SK-N-SH (cell line): ENCODE results near the gene TPSG1. TPM values are rescaled to one million over a fixed set of nuclear protein-coding genes. Genes with fewer than 3 reads are reported as not detected.
"Not testable (repeated sequence)": the region's sequence is repeated elsewhere in the genome, so short reads cannot be mapped to it uniquely, and the experiment has no call there.

ENCODE experiments used
- CTCF ChIA-PET: fragments of 300-600, 350-600 bp; formaldehyde crosslinking; extraction: SDS; loops from one replicate; lab custom pipeline; 2021; lab: Yijun Ruan, JAX
- POLR2A ChIA-PET: fragments of 350-600 bp; sonication (Branson Sonifier 250); formaldehyde crosslinking; extraction: SDS; loops from one replicate; lab custom pipeline; 2020; ENCODE audit warnings: antibody characterized with exemption, inconsistent platforms; lab: Yijun Ruan, JAX
- DNase-seq: peaks from one replicate; pipeline ENCODE4 v3.0.0; 2012
- H2AFZ ChIP-seq: fragments of 200-600 bp; sonication (generic); 2 replicates; pipeline ENCODE4 v1.8.1; 2016; ENCODE audit warnings: antibody characterized with exemption, mild to moderate bottlenecking, low read depth
- H3F3A ChIP-seq: fragments of 200-600 bp; sonication (generic); replicated peaks from 2 replicates; pipeline ENCODE3; 2016; ENCODE audit warnings: antibody characterized with exemption, mild to moderate bottlenecking; ENCODE audit not compliant: insufficient read depth
- H3K27ac ChIP-seq, 2 experiments: fragments of 200-500 bp in 1 of 2; fragments of 200-600 bp in 1 of 2; sonication (Bioruptor generic) in 1 of 2; sonication (generic), shearing (Covaris generic) in 1 of 2; 2 replicates each; pipeline versions ENCODE4 v1.5.1 to v1.6.1; 2014 to 2016; ENCODE audit warnings: low read depth in 2 of 2, inconsistent platforms in 1 of 2, low read length in 1 of 2, mild to moderate bottlenecking in 1 of 2, mixed read lengths in 1 of 2
- H3K27me3 ChIP-seq: fragments of 200-600 bp; sonication (generic), shearing (Covaris generic); 2 replicates; pipeline ENCODE4 v1.6.1; 2016; ENCODE audit warnings: mixed run types; ENCODE audit not compliant: insufficient read depth
- H3K36me3 ChIP-seq, 2 experiments: fragments of 200-500 bp in 1 of 2; fragments of 200-600 bp in 1 of 2; sonication (Bioruptor generic) in 1 of 2; sonication (generic) in 1 of 2; replicated peaks in 1 of 2; 2 replicates each; pipeline versions ENCODE3 to v1.5.1; 2014 to 2016; ENCODE audit warnings: low read length in 1 of 2, mild to moderate bottlenecking in 1 of 2; ENCODE audit not compliant: insufficient read depth in 2 of 2, control insufficient read depth in 1 of 2
- H3K4me1 ChIP-seq, 2 experiments: fragments of 200-500 bp in 1 of 2; fragments of 200-600 bp in 1 of 2; sonication (Bioruptor generic) in 1 of 2; sonication (generic), shearing (Covaris generic) in 1 of 2; 2 replicates each; pipeline versions ENCODE4 v1.5.1 to v1.6.1; 2014 to 2016; ENCODE audit warnings: low read depth in 1 of 2, low read length in 1 of 2, mixed run types in 1 of 2; ENCODE audit not compliant: insufficient read depth in 2 of 2, control insufficient read depth in 1 of 2
- H3K4me2 ChIP-seq: fragments of 200-600 bp; sonication (generic), shearing (Covaris generic); 2 replicates; pipeline ENCODE4 v1.6.1; 2017; ENCODE audit warnings: mixed run types
- H3K4me3 ChIP-seq, 2 experiments: fragments of 200-500 bp in 1 of 2; fragments of 200-600 bp in 1 of 2; sonication (Bioruptor generic) in 1 of 2; sonication (generic), shearing (Covaris generic) in 1 of 2; 2 replicates each; pipeline versions ENCODE4 v1.5.1 to v1.8.1; 2014 to 2016; ENCODE audit warnings: low read depth in 2 of 2, inconsistent platforms in 1 of 2, low read length in 1 of 2, mild to moderate bottlenecking in 1 of 2, mixed read lengths in 1 of 2, moderate library complexity in 1 of 2
- H3K79me2 ChIP-seq: fragments of 200-600 bp; sonication (generic); 2 replicates; pipeline ENCODE4 v1.8.1; 2017; ENCODE audit warnings: mild to moderate bottlenecking; ENCODE audit not compliant: insufficient read depth
- H3K9ac ChIP-seq: fragments of 200-600 bp; sonication (generic); 2 replicates; pipeline ENCODE4 v1.6.1; 2017; ENCODE audit warnings: mixed run types
- H3K9me2 ChIP-seq: fragments of 200-600 bp; sonication (generic); 2 replicates; pipeline ENCODE4 v1.6.1; 2017; ENCODE audit warnings: mixed run types
- H3K9me3 ChIP-seq: fragments of 200-600 bp; sonication (generic); 2 replicates; pipeline ENCODE4 v1.6.1; 2017; ENCODE audit warnings: mixed run types, mild to moderate bottlenecking, moderate library complexity
- H4K20me1 ChIP-seq: fragments of 200-600 bp; sonication (generic); 2 replicates; pipeline ENCODE4 v1.6.1; 2017; ENCODE audit warnings: mild to moderate bottlenecking, mixed run types; ENCODE audit not compliant: insufficient read depth
- WGBS: methylation state at CpG from one replicate; pipeline ENCODE4 v1.1.6; 2017; ENCODE audit warnings: low lambda C conversion rate; 5-methylcytosine and 5-hydroxymethylcytosine counted together
- polyA plus RNA-seq, 3 experiments: library from polyadenylated mRNA; depleted of rRNA; stranded (reverse); fragments of >200 nt; gene quantifications; 2 replicates each; pipeline ENCODE4 v1.2.3, GENCODE V29; 2012

TPSG1 gene
- polyA plus RNA-seq, 1 of the 3 experiments (the other 2 are of a cell fraction): not detected

DNA sequence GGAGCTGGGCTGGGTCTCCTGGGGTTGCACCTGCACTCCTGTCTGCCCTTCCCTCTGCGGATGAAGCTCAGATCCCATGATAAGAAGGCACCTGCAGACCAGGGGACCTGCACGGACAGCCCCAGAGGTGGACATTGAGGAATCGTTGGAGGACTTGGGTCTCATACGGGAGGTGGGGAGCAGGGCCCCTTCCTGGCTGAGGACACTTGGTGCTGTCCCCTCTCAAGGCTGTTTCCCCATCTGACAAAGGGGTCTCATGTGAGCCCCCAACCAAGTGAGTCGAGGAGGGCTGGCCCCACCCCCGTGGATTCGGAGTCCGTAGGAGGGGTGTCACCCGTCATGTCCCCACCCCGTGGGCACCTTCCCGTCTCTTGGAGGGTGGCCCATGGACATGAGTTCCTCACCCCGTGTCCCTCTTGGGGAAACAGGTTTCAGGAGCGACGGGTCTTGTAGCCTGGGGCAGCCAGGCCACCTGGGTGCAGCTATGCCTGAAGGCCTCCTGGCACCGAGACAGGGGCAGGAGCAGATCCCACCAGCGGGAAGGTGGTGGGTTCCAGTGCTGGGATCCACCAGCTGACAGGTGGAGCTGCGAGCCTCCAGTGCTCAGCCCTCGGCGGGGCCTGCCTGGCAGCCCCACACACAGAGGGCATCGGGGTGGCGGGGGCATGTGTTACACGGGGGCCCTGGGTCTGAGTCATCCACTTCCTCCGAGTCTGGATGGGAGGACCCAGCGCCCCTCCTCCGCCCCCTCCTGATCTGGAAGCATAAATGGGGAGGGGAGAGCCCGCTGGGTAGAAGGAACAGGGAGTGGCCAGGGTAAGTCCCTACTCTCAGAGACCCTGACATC lies 30.4 kb upstream of the TPSG1 start, which contains the start of gene TPSD1:
TSS of gene TPSD1 (plus strand) at position 794 of the 847 bp plus-strand sequence. CDS start 212 bp downstream, outside the sequence.
- H3K9me3 ChIP-seq, H2AFZ ChIP-seq, DNase-seq, POLR2A ChIA-PET, H3K9ac ChIP-seq, H3K4me3 ChIP-seq, CTCF ChIA-PET, H3K4me1 ChIP-seq, H3K36me3 ChIP-seq, H3K9me2 ChIP-seq, H3K79me2 ChIP-seq, H3F3A ChIP-seq, H4K20me1 ChIP-seq, H3K4me2 ChIP-seq, H3K27ac ChIP-seq: not testable (repeated sequence)
- H3K27me3 ChIP-seq: peaks cover 37% of the 10 kb centered on the region
- WGBS: 4% methylated on average over 14 of the region's 26 CpGs

DNA sequence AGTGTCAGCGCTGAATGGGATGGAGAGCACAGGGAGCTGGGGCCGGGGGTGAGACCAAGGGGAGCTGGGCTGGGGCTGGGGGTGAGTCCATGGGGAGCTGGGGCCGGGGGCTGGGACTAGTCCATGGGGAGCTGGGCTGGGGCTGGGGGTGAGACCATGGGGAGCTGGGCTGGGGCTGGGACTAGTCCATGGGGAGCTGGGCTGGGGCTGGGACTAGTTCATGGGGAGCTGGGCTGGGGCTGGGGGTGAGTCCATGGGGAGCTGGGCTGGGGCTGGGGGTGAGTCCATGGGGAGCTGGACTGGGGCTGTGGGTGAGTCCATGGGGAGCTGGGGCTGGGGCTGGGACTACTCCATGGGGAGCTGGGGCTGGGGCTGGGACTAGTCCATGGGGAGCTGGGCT lies 29.8 kb upstream of the TPSG1 start:
- H3K9ac ChIP-seq, H2AFZ ChIP-seq, H4K20me1 ChIP-seq, CTCF ChIA-PET, H3K9me2 ChIP-seq, H3K4me2 ChIP-seq, H3K79me2 ChIP-seq, H3K4me1 ChIP-seq, POLR2A ChIA-PET, H3K36me3 ChIP-seq, H3K27ac ChIP-seq, H3F3A ChIP-seq, DNase-seq, H3K4me3 ChIP-seq, H3K9me3 ChIP-seq: not testable (repeated sequence)
- peaks cover 31% of the 10 kb centered on the region for H3K27me3 ChIP-seq
- WGBS: 48% methylated on average over 3 of the region's 3 CpGs

GRCh38 chr16:1253701-1254364 lies 28.8 kb upstream of the TPSG1 start:
- H3K36me3 ChIP-seq, H4K20me1 ChIP-seq, H2AFZ ChIP-seq, DNase-seq, H3K27ac ChIP-seq, H3K4me1 ChIP-seq, H3K9me2 ChIP-seq, H3F3A ChIP-seq, H3K4me2 ChIP-seq, H3K79me2 ChIP-seq, H3K9ac ChIP-seq, H3K9me3 ChIP-seq, POLR2A ChIA-PET, CTCF ChIA-PET, H3K4me3 ChIP-seq: not testable (repeated sequence)
- WGBS: no CpG with 5 or more reads among the region's 47 CpGs
- H3K27me3 ChIP-seq: peaks cover 22% of the 10 kb centered on the region

DNA sequence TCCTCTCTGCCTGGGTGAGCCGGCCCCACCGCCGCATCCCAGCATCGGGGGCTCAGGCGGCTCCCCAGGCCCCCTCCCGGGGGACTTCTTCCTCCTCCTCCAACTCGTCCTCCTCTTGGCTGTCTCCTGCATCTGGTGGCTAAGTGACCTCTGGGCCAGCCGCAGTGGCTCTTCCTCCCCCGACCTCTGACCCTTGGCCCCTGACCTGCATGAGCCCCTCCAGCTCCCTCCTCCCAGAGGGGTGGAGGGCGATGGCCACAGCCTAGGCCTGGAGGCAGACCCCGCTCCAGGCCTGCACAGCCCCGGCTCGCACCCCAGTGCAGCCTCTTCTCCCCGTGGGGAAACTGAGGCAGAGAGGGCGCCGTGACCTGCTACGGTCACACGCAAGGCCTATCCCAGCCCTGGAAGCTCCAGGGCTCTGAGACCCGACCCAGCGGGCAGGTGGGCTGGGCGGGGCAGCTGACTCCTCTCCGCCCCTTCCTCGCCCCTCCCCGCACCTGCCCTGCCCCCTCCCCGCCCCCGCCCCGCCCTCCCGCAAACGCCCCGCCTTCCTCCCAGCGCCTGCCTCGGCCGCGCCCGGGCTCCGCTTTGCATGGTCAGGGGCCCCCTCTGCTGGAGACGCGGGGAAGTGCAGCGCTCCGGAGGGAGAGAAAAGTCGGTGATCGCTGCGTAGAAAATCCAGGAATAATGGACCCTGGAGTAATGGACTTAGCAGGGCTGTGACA lies 24.1 kb upstream of the TPSG1 start:
- WGBS: no CpG with 5 or more reads among the region's 43 CpGs
- H3K27ac ChIP-seq, POLR2A ChIA-PET, H3K4me3 ChIP-seq, H4K20me1 ChIP-seq, CTCF ChIA-PET, H3K36me3 ChIP-seq, H3K9me3 ChIP-seq, H3K79me2 ChIP-seq, DNase-seq, H2AFZ ChIP-seq, H3K4me2 ChIP-seq, H3K9ac ChIP-seq, H3K9me2 ChIP-seq, H3K4me1 ChIP-seq: not testable (repeated sequence)
- peaks cover 11% of the 10 kb centered on the region for H3F3A ChIP-seq
- peaks cover 40% of the 10 kb centered on the region; the same call in 1 of the 2 replicates for H3K27me3 ChIP-seq

- H3K9me2 ChIP-seq, H3K4me2 ChIP-seq, H3K79me2 ChIP-seq, DNase-seq, H2AFZ ChIP-seq, H3K4me1 ChIP-seq, CTCF ChIA-PET, H3K9ac ChIP-seq, POLR2A ChIA-PET, H3K9me3 ChIP-seq, H3K36me3 ChIP-seq, H3K4me3 ChIP-seq, H4K20me1 ChIP-seq, H3K27ac ChIP-seq: not testable (repeated sequence)
- H3F3A ChIP-seq: peaks cover 11% of the 10 kb centered on the region
- peaks cover 40% of the 10 kb centered on the region; the same call in 1 of the 2 replicates for H3K27me3 ChIP-seq
- WGBS: 32% methylated on average over 11 of the region's 14 CpGs
These were observed 23.0 kb upstream of the TPSG1 start for GRCh38 chr16:1247903-1248537.
